K562 (cell line): ENCODE measurements around the gene NEK4. TPM values are rescaled to one million over a fixed set of nuclear protein-coding genes. Genes with fewer than 3 reads are reported as not detected.
A peak's percentile ranks its signal among the peaks of the same experiment; 100 is the strongest.

Experiments used
- ATAC-seq: fragments of 200-7000 bp; cut with Tn5 transposase; 3 replicates; pipeline ENCODE4 v1.9.1; 2020; ENCODE audit warnings: moderate library complexity
- BruUV-seq: library from RNA; stranded (reverse); fragments of 400-500 nt; replicated peaks from 2 replicates; lab custom pipeline; 2021; lab: Mats Ljungman, UMichigan
- CTCF ChIA-PET: fragments of 300-600 bp; formaldehyde crosslinking; extraction: SDS; loops from one replicate; lab custom pipeline; 2021; ENCODE audit warnings: low intra/inter-chr PET ratio; lab: Yijun Ruan, JAX
- POLR2A ChIA-PET: fragments of 300-600, 350-650 bp; sonication (Branson Sonifier 250); formaldehyde crosslinking; extraction: SDS; loops from one replicate; lab custom pipeline; 2021; ENCODE audit warnings: antibody characterized with exemption, inconsistent platforms; lab: Yijun Ruan, JAX
- DNase-seq, 4 experiments: peaks; one replicate each; pipeline versions ENCODE4 v3.0.0 to v3.0.0-alpha.2; 2011 to 2018; ENCODE audit warnings: low spot score in 3 of 4, mixed read lengths in 3 of 4; ENCODE audit errors: extremely low read depth in 1 of 4
- FAIRE-seq: peaks from 2 replicates; lab custom pipeline; 2011; peaks lifted over from hg19 to GRCh38; lab: Jason Lieb, UNC
- H2AFZ ChIP-seq: 2 replicates; pipeline ENCODE4 v1.6.0; 2011; ENCODE audit warnings: low read depth, low read length, control low read depth, inconsistent platforms
- H3K27ac ChIP-seq: fragments of 200-600 bp; 3 replicates; pipeline ENCODE4 v1.8.0; 2011; ENCODE audit warnings: low read depth, mild to moderate bottlenecking, control low read depth, inconsistent platforms, low read length, moderate library complexity, mixed read lengths; ENCODE audit errors: extremely low read depth
- H3K27me3 ChIP-seq, 2 experiments: fragments of 300-600 bp in 1 of 2; 2 replicates in 1 of 2; 3 replicates in 1 of 2; pipeline versions ENCODE4 v1.6.0 to v1.8.0; 2011; ENCODE audit warnings: inconsistent platforms in 2 of 2, low read length in 2 of 2, mild to moderate bottlenecking in 1 of 2, mixed read lengths in 1 of 2, moderate library complexity in 1 of 2; ENCODE audit not compliant: control insufficient read depth in 2 of 2, insufficient read depth in 2 of 2
- H3K36me3 ChIP-seq: fragments of 300-600 bp; 3 replicates; pipeline ENCODE4 v1.8.0; 2011; ENCODE audit warnings: mild to moderate bottlenecking, low read length, inconsistent platforms; ENCODE audit not compliant: control insufficient read depth, insufficient read depth
- H3K4me1 ChIP-seq, 2 experiments: fragments of 200-600 bp in 1 of 2; replicated peaks in 1 of 2; 2 replicates in 1 of 2; 3 replicates in 1 of 2; pipeline versions ENCODE4 v1.5.1 to v1.8.0; 2011; ENCODE audit warnings: inconsistent platforms in 2 of 2, low read length in 2 of 2, mild to moderate bottlenecking in 1 of 2, mixed read lengths in 1 of 2, moderate library complexity in 1 of 2; ENCODE audit not compliant: control insufficient read depth in 2 of 2, insufficient read depth in 2 of 2
- H3K4me2 ChIP-seq: 2 replicates; pipeline ENCODE4 v1.6.1; 2011; ENCODE audit warnings: low read length, control low read depth, inconsistent platforms, mixed read lengths; ENCODE audit not compliant: insufficient read depth
- H3K4me3 ChIP-seq: fragments of 200-600 bp; sonication (generic), shearing (Covaris generic); 2 replicates; pipeline ENCODE4 v1.5.1; 2016; ENCODE audit warnings: control low read depth, inconsistent platforms
- H3K79me2 ChIP-seq: fragments of 200-600 bp; 3 replicates; pipeline ENCODE4 v1.8.0; 2011; ENCODE audit warnings: low read length, inconsistent platforms; ENCODE audit not compliant: control insufficient read depth, insufficient read depth
- H3K9ac ChIP-seq, 2 experiments: 2 replicates each; pipeline versions ENCODE4 v1.6.0 to v1.6.1; 2011; ENCODE audit warnings: low read depth in 2 of 2, low read length in 2 of 2, control low read depth in 1 of 2, inconsistent platforms in 1 of 2, mild to moderate bottlenecking in 1 of 2, mixed read lengths in 1 of 2; ENCODE audit not compliant: insufficient read depth in 1 of 2
- H3K9me1 ChIP-seq: one replicate; pipeline ENCODE4 v1.6.0; 2011; ENCODE audit warnings: inconsistent platforms, mild to moderate bottlenecking, low read length, moderate library complexity; ENCODE audit not compliant: control insufficient read depth, insufficient read depth
- H3K9me3 ChIP-seq: replicated peaks from 2 replicates; pipeline ENCODE4 v1.5.1; 2011; ENCODE audit warnings: low read depth, low read length, inconsistent platforms; ENCODE audit not compliant: control insufficient read depth, insufficient read depth
- H4K20me1 ChIP-seq: replicated peaks from 2 replicates; pipeline ENCODE4 v1.6.1; 2011; ENCODE audit warnings: low read length, inconsistent platforms, mixed read lengths; ENCODE audit not compliant: control insufficient read depth, insufficient read depth
- ATF3 ChIP-seq, 2 experiments: fragments of 450-650 bp in 1 of 2; sonication (generic) in 1 of 2; formaldehyde crosslinking in 1 of 2; IDR thresholded peaks in 1 of 2; conservative IDR thresholded peaks in 1 of 2; 2 replicates each; pipeline versions ENCODE4 v1.6.1 to v1.8.1; 2016 to 2023; ENCODE audit warnings: mild to moderate bottlenecking in 2 of 2, moderate library complexity in 2 of 2, inconsistent platforms in 1 of 2, missing genetic modification reagents in 1 of 2
- NCOA2 ChIP-seq, 2 experiments: fragments of 450-650 bp; IDR thresholded peaks; 2 replicates each; pipeline ENCODE4 v1.6.1; 2018; ENCODE audit warnings: mild to moderate bottlenecking in 2 of 2, moderate library complexity in 1 of 2; ENCODE audit not compliant: partially characterized antibody in 2 of 2
- REST ChIP-seq, 2 experiments: fragments of 450-650 bp; formaldehyde crosslinking in 1 of 2; IDR thresholded peaks; 2 replicates each; pipeline versions ENCODE4 v1.4.0 to v1.6.1; 2014 to 2020; ENCODE audit warnings: mild to moderate bottlenecking in 2 of 2, borderline replicate concordance in 1 of 2, low read depth in 1 of 2
- TAF1 ChIP-seq: IDR thresholded peaks from 2 replicates; pipeline ENCODE4 v1.6.1; 2011; ENCODE audit warnings: mild to moderate bottlenecking, low read length, moderate library complexity; ENCODE audit not compliant: insufficient read depth, control insufficient read depth, severe bottlenecking; ENCODE audit errors: extremely low read depth
- THAP12 ChIP-seq: fragments of 250-450 bp; sonication (Bioruptor Pico); IDR thresholded peaks from 2 replicates; pipeline ENCODE4 v1.9.0; 2021; ENCODE audit warnings: mild to moderate bottlenecking, inconsistent platforms
- XRCC5 ChIP-seq: fragments of 200-400 bp; formaldehyde crosslinking; IDR thresholded peaks from 2 replicates; pipeline ENCODE4 v1.6.1; 2017; ENCODE audit warnings: low read depth, mild to moderate bottlenecking, low read length
- ZFP30 ChIP-seq: fragments of 250-450 bp; sonication (Bioruptor Pico); IDR thresholded peaks from 2 replicates; pipeline ENCODE4 v1.8.0; 2022; ENCODE audit warnings: moderate library complexity, mild to moderate bottlenecking, inconsistent platforms, borderline replicate concordance
- ZNF146 ChIP-seq: IDR thresholded peaks from one replicate; pipeline ENCODE4 v1.6.1; 2018; ENCODE audit warnings: missing compliant biosample characterization; ENCODE audit not compliant: unreplicated experiment
- ZNF561 ChIP-seq: fragments of 450-650 bp; formaldehyde crosslinking; conservative IDR thresholded peaks from 2 replicates; pipeline ENCODE4 v1.4.0; 2020; ENCODE audit warnings: mild to moderate bottlenecking, moderate library complexity
- WGBS: fragments of 100-300 bp; shearing (Covaris generic); methylation state at CpG from one replicate; pipeline ENCODE4 v1.1.6; 2016; ENCODE audit warnings: low coverage, mixed read lengths; ENCODE audit not compliant: insufficient coverage; ENCODE audit errors: missing lambda C conversion rate; 5-methylcytosine and 5-hydroxymethylcytosine counted together
- in situ Hi-C: fragments of 300-500 bp; cut with MboI; formaldehyde crosslinking; loops from 4 replicates; pipeline ENCODE4 v1.15.0; 2018; ENCODE audit warnings: inconsistent platforms, mixed read lengths
- intact Hi-C: fragments of 100-400 bp; cut with micrococcal nuclease; formaldehyde crosslinking; loops from 2 replicates; pipeline ENCODE4 v1.14.2; 2022
- polyA plus RNA-seq, 8 experiments: library from polyadenylated mRNA; depleted of rRNA in 4 of 8; stranded (reverse) in 5 of 8; unstranded in 3 of 8; fragments of >200 nt; fragmentation: Nextera tagmentation in 2 of 8; fragmentation: Illumina TruSeq in 1 of 8; extraction: Ambion mirVana in 2 of 8; extraction: Trizol in 1 of 8; gene quantifications; 2 replicates each; pipeline versions ENCODE4 v1.2.1 to v1.2.3, GENCODE V29; 2011 to 2014; ENCODE audit warnings: inconsistent platforms in 1 of 8, missing spikeins in 1 of 8
- total RNA-seq, 7 experiments: library from RNA; depleted of rRNA in 6 of 7; stranded (reverse); fragments of >200 nt in 6 of 7; fragmentation: Illumina TruSeq in 2 of 7; extraction: Trizol in 2 of 7; gene quantifications; 2 replicates each; pipeline versions ENCODE4 v1.2.1 to v1.2.3, GENCODE V29; 2011 to 2021; ENCODE audit warnings: low replicate concordance in 1 of 7

Gene NEK4
- total and polyA plus RNA-seq, 9 of the 15 experiments (the other 6 are each of a cell fraction or from before 2014, with no cell fraction given), result 5.8 to 23.1 (median 16.6) TPM

- in situ Hi-C loops (no loop called here), intact Hi-C loops (loop anchor here (10.0 kb wide), 1 partner anchor 233 kb away; the partner anchor contains the start of genes NISCH and TNNC1)
- H3K79me2 ChIP-seq, result peaks cover 69% of the 10 kb centered on the region
- no peak overlapping the region for H3K4me3 ChIP-seq
- H3K9me1 ChIP-seq, result no peaks in the 10 kb centered on the region
- H3K9me3 ChIP-seq, result no peaks in the 10 kb centered on the region
- CTCF ChIA-PET, result no interaction called here
- no peaks in the 10 kb centered on the region for H3K27me3 ChIP-seq
- peaks cover 68% of the 10 kb centered on the region for H3K36me3 ChIP-seq
- peaks cover 4% of the 10 kb centered on the region; the same call in 1 of the 2 replicates for H4K20me1 ChIP-seq
- no peak overlapping the region; the same call in 2 of the 3 replicates for H3K27ac ChIP-seq
- no peak for DNase-seq
- BruUV-seq, result no TSS peak
- H2AFZ ChIP-seq, result no peak overlapping the region
- FAIRE-seq, result no peak
- POLR2A ChIA-PET, result interaction anchor here (0.6 to 1.2 kb wide), 3 partner anchors 9 to 18 kb away, joined by 3 to 6 read pairs (median 4); partner anchors contain the start of gene SPCS1
- no peak for ATAC-seq
- WGBS, result 77% methylated on average over 6 of the region's 6 CpGs
- peaks cover 3 to 9% of the 10 kb centered on the region in 2 experiments; a peak in 3 of 5 replicates for H3K4me1 ChIP-seq
- no peak overlapping the region for H3K4me2 ChIP-seq
- H3K9ac ChIP-seq, result peak overlapping the region in 1 of 2 experiments; percentile 89; a peak in 1 of 4 replicates
- TF ChIP-seq ZNF561 (CRISPR knock-in tag) (no peak), TAF1 (no peak), ZFP30 (no peak), ATF3 (IDR thresholded peaks at IDR 0.05) (no peak), ATF3 (CRISPR knock-in tag; conservative IDR thresholded peaks at IDR 0.05) (no peak), ZNF146 (CRISPR knock-in tag) (no peak), XRCC5 (no peak), THAP12 (CRISPR knock-in tag) (no peak), NCOA2 (IDR thresholded peaks at IDR 0.05; ENCODE audit: partially characterized antibody in 2 of 2) (no peak), REST (IDR thresholded peaks at IDR 0.05; ENCODE audit: borderline replicate concordance) (no peak), REST (CRISPR knock-in tag; IDR thresholded peaks at IDR 0.05; ENCODE audit: low read depth) (no peak)
Measured at GRCh38 chr3:52688266-52688665, 82.5 kb downstream of the NEK4 start.
